ENCODE data around the gene ASXL3.

ASXL3 gene

GRCh38 chr18:33580546-33580945 is 2.5 kb downstream of the ASXL3 start:
- DNase-seq (ENCODE audit: low read depth) = no peak
- TF ChIP-seq CTCF (IDR thresholded peaks at IDR 0.05; ENCODE audit: control insufficient read depth, insufficient read depth, low read depth, low read length, missing control alignments) = no peak
- H3K4me3 ChIP-seq (ENCODE audit: control insufficient read depth, low read depth, low read length) = no peak overlapping the region

- no peak for TF ChIP-seq CTCF (IDR thresholded peaks at IDR 0.05; ENCODE audit: control insufficient read depth, insufficient read depth, low read depth, low read length, missing control alignments)
- no peak for DNase-seq (ENCODE audit: low read depth)
- no peak overlapping the region for H3K4me3 ChIP-seq (ENCODE audit: control insufficient read depth, low read depth, low read length)
Measured at GRCh38 chr18:33581856-33582255, 3.8 kb downstream of the ASXL3 start.

- no peak overlapping the region for H3K4me3 ChIP-seq (ENCODE audit: control insufficient read depth, low read depth, low read length)
- no peak for TF ChIP-seq CTCF (IDR thresholded peaks at IDR 0.05; ENCODE audit: control insufficient read depth, insufficient read depth, low read depth, low read length, missing control alignments)
- no peak for DNase-seq (ENCODE audit: low read depth)
Measured at GRCh38 chr18:33583901-33584300, 5.9 kb downstream of the ASXL3 start.

GRCh38 chr18:33584548-33585430 is 6.8 kb downstream of the ASXL3 start:
- no peak overlapping the region for H3K4me3 ChIP-seq (ENCODE audit: control insufficient read depth, low read depth, low read length)
- DNase-seq (ENCODE audit: low read depth) = no peak
- TF ChIP-seq CTCF (IDR thresholded peaks at IDR 0.05; ENCODE audit: control insufficient read depth, insufficient read depth, low read depth, low read length, missing control alignments) = no peak

- DNase-seq (ENCODE audit: low read depth) = no peak
- H3K4me3 ChIP-seq (ENCODE audit: control insufficient read depth, low read depth, low read length) = no peak overlapping the region
- no peak for TF ChIP-seq CTCF (IDR thresholded peaks at IDR 0.05; ENCODE audit: control insufficient read depth, insufficient read depth, low read depth, low read length, missing control alignments)
Measured at GRCh38 chr18:33585431-33585775, 7.4 kb downstream of the ASXL3 start.

- H3K4me3 ChIP-seq (ENCODE audit: control insufficient read depth, low read depth, low read length) = no peak overlapping the region
- no peak for TF ChIP-seq CTCF (IDR thresholded peaks at IDR 0.05; ENCODE audit: control insufficient read depth, insufficient read depth, low read depth, low read length, missing control alignments)
Measured at GRCh38 chr18:33588361-33588760, 10.3 kb downstream of the ASXL3 start.

More at GRCh38 chr18:33588361-33588760, 10.3 kb downstream of the ASXL3 start:
- DNase-seq (ENCODE audit: low read depth) = no peak
